GM18873 (cell line): ENCODE results near the gene SPOCD1.

ENCODE experiments used
- ATAC-seq: cut with Tn5 transposase; IDR thresholded peaks from one replicate; pipeline ENCODE4 v1.9.1; 2021; ENCODE audit warnings: mild to moderate bottlenecking, moderate library complexity, moderate number of reproducible peaks; ENCODE audit not compliant: unreplicated experiment, low FRiP score

Gene SPOCD1

DNA sequence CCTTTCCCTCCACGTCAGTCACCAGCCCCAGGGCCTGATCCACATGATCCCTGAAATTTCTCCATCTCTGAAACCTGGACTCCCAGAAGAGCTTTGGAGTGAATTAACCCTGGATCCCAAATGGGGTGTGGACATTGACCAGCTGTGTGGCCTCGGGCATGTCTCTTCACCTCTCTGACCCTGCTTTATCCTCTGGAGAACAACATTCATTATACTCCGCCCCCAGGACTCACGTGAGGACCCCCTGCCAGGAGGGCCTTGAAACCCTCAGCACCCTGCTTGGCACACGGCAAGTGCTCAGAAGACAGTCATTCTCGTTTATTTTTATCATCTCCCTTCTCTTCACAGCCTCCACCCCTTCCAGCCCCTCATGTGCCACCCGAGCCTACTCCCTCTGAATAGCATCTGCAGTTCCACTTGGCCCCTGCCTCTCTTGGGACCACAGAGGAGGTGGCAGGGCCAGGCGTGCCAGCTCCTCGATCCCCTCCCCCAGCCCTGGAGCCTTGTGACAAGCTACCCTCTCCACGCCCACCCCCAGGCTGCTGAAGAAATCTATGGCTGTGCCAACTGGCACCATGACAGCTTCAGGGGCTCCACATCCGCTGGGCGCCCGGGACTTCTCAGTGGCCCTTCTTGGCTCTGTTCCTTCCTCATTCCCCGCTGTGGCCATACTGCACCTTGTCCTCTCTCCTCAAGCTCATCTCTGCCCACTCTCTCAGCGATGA is 69.7 kb downstream of the SPOCD1 start:
- ATAC-seq, result no peak

DNA sequence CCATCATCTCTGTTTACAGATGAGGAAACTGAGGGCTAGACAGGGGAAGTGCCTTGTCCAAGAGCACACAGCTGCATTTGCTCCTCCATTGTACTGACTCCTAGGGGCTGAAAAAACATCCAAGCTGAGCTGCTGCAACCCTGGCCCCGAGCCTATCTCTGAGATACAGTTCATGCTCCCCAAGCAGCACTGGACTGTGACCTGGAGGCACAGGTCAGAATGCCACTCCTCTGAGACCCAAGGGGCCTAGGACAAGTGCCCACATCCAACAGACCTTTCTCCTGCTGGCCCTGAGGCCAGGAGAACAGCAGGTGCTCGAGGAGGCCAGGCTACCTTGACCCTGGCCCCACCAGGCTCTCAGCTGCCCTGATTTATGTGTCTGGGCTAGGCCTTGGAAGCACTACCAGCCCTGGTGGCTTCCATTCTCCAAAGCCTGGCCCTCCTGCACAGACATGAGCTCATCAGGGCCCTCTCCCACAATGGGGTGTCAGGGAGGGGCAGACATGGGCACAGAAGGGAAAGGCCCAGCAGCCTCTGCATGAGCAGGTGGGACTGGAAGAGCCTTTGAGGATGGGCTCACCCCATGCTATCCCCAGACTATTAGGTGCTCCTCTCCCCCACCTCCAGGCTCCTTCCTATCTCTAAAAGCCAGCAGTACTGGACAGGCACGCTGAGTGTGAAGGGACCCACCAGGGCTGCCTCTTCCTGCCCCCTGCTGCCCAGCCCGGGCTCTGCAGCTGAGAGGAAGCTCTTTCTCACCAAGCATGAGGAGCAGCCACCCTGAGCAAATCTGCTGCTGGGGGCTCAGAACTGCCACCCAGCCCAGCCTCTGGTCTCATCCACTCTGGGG is 70.5 kb downstream of the SPOCD1 start:
- ATAC-seq, result no peak

- no peak for ATAC-seq
Observed at GRCh38 chr1:31744165-31744888, 71.5 kb downstream of the SPOCD1 start.

DNA sequence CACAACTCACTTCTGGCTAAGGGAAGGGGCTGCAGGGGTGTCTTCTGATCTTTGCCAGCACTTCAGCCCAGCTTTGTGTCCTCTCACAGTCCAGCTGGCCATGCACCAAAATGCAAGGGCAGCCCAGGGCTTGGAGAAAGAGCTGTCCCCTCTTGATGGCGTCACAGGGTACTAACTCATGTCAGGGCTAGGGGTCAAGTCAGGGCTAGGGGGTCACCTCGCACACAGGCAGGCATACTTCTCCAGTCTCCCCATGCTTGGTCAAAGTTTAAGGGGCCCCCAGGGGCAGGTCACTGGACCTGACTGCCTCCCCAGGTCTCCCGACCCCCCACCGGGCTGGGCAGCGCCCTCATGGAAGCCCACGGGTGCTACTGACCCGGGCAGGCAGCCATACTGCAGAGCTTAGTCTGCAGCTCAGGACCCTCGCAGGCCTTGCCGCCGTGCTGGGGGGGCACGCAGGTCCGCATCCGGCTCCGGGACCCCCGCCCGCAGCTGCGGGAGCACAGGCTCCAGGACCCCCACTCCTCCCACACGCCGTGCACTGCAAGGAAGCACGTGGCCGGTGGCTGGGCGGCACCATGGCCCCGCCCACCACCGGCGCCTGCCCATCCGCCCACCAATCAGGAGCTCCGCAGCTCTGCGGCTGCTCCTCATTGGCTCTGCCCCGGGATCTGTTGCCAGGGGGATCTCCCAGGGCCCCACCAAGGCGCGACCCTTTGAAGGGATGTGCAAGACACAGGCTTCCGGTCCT is 73.2 kb downstream of the SPOCD1 start:
- no peak for ATAC-seq
